VCaP (cell line): Measurements from ENCODE around the gene EFS.

Experiments used
- H3K27ac ChIP-seq: fragments of 450-650 bp; 2 replicates; pipeline ENCODE4 v1.5.1; 2017
- TF ChIP-seq, protein P1 (sequence below): fragments of 450-650 bp; conservative IDR thresholded peaks from 2 replicates; pipeline ENCODE4 v1.5.1; 2017; ENCODE audit warnings: mild to moderate bottlenecking, moderate library complexity

The EFS gene

DNA sequence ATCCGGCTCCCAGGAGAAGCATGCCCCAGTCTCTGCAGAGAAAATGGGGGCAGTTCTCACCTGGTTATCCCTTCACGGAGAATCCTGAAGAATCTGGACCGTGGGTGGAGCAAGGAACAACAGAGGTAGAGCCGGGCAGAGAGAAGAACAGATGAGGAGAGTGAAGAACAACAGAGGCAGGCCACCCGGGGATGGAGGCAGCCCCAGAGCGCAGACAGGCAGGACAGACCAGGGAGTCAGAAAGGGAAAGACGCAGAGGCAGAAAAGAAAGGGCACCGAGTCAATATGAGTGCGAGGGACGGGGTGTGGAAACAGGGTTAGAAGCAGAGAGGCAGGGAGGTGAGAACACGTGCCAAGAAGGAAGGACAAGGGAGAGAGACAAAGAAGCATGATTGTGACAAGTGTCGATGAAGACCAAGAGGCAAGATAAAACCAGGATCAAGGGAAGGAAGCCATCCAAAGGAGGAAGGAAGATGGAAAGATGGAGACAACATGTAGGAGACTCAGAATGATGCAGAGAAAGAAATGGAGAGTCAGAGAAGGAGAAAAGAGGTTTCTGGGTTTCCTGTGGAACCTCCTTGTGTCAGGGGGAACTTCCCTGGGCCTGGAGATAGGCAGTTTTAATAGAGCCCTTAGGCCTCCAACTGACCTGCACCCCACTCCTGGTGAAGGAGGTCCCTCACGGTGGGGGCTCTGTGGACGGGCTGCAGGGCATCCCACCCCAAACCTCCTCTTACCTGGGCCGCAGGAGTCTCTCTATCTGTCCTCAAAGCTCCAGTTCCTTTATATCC lies 42.7 kb upstream of the EFS start, which contains the start of gene MYH6:
TSS of gene MYH6 (minus strand) at position 758 of the 791 bp plus-strand sequence. CDS start 1,050 bp downstream, outside the sequence.
- H3K27ac ChIP-seq = no peak within 1 kb of the TSS
- TF ChIP-seq, protein P1, sequence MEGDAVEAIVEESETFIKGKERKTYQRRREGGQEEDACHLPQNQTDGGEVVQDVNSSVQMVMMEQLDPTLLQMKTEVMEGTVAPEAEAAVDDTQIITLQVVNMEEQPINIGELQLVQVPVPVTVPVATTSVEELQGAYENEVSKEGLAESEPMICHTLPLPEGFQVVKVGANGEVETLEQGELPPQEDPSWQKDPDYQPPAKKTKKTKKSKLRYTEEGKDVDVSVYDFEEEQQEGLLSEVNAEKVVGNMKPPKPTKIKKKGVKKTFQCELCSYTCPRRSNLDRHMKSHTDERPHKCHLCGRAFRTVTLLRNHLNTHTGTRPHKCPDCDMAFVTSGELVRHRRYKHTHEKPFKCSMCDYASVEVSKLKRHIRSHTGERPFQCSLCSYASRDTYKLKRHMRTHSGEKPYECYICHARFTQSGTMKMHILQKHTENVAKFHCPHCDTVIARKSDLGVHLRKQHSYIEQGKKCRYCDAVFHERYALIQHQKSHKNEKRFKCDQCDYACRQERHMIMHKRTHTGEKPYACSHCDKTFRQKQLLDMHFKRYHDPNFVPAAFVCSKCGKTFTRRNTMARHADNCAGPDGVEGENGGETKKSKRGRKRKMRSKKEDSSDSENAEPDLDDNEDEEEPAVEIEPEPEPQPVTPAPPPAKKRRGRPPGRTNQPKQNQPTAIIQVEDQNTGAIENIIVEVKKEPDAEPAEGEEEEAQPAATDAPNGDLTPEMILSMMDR = no peak

DNA sequence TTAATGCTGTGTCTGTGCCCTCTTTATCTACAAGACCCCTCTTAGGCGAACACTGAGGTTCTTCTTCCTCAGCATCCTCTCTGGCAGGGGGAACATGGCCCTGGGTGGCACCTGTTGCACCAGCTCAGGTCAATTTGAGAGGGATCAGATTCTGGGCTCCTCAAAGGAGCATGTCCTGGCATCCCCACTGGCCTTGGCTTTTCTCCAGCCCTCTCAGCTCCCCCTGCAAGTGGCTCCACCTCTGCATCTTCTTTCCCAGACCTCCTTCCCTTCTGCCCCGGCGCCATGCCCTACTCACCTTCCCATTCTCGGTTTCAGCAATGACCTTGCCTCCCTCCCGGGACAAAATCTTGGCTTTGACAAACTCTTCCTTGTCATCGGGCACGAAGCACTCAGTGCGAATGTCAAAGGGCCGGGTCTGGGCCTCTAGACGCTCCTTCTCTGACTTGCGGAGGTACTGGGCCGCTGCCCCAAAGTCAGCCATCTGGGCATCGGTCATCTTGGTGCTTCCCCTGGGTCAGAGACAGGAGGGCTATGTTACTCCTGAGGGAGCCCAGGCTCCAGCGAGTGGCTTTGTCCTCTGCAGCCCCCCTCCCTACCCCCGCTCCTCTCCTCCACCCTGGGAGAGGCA lies 41.9 kb upstream of the EFS start:
- TF ChIP-seq, protein P1 = no peak

DNA sequence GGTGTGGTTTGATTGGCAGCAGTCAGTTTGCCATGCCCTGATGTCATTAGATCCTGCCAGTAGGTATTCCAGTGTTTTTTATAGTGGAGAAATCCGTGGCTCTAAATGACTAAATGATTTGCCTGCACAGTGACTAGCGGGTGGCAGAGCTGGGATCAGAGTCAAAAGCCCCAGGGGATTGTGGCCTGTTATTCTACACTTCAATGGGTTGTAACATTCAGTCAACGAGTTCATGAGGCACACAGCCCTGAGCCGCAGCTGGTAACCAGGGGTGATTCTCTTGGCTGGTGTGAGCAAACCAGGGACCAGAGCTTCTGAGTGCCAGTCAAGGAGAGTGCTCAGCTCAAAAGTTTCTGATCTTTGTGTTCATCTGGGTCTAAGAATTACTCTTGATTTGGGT lies 41.3 kb upstream of the EFS start:
- H3K27ac ChIP-seq = no peak overlapping the region
- TF ChIP-seq, protein P1 = no peak

More for the DNA sequence above, 41.9 kb upstream of the EFS start:
- no peak overlapping the region for H3K27ac ChIP-seq

- TF ChIP-seq, protein P1 = no peak
- no peak overlapping the region for H3K27ac ChIP-seq
These were observed 40.6 kb upstream of the EFS start for GRCh38 chr14:23405516-23406025.

DNA sequence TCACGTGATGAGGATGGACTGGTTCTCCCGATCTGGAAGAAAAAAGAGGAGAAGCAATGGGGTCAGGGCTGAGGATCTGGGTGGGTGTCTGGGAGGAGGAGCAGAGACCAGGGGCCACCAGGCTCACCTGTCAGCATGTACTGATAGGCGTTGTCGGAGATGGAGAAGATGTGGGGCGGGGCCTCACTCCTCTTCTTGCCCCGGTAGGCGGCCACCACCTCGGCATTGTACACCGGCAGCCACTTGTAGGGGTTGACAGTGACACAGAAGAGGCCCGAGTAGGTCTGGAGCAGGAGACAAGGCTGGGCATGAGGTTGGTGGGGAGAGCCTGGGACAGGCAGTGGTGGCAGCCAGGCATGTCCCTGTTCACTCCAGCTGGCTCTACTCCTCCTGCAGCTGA lies 40.1 kb upstream of the EFS start:
- H3K27ac ChIP-seq = no peak overlapping the region
- TF ChIP-seq, protein P1 = no peak

- TF ChIP-seq, protein P1 = no peak
- no peak overlapping the region for H3K27ac ChIP-seq
These were observed 39.4 kb upstream of the EFS start for GRCh38 chr14:23404331-23404900.

- TF ChIP-seq, protein P1 = no peak
These were observed 38.9 kb upstream of the EFS start for GRCh38 chr14:23403908-23404307.

More at GRCh38 chr14:23403908-23404307, 38.9 kb upstream of the EFS start:
- no peak overlapping the region for H3K27ac ChIP-seq
